H1 (cell line): Measurements from ENCODE around the gene TSHZ2. TPM values are rescaled to one million over a fixed set of nuclear protein-coding genes. Genes with fewer than 3 reads are reported as not detected.

Experiments used
- CTCF ChIA-PET: fragments of 300-600 bp; sonication (Branson Sonifier 250); formaldehyde crosslinking; loops from one replicate; lab custom pipeline; 2021; ENCODE audit not compliant: partially characterized antibody; lab: Charles Lee
- POLR2A ChIA-PET: fragments of 300-600 bp; sonication (Branson Sonifier 250); formaldehyde crosslinking; loops from one replicate; lab custom pipeline; 2021; ENCODE audit warnings: inconsistent platforms; ENCODE audit not compliant: partially characterized antibody; lab: Charles Lee
- DNase-seq, 2 experiments: peaks; one replicate each; pipeline versions ENCODE4 v3.0.0 to v3.0.0-alpha.2; 2010 to 2022; ENCODE audit warnings: low spot score in 2 of 2, low read depth in 1 of 2, mixed read lengths in 1 of 2
- FAIRE-seq: peaks from 2 replicates; lab custom pipeline; 2011; peaks lifted over from hg19 to GRCh38; lab: Jason Lieb, UNC
- H2AFZ ChIP-seq: 2 replicates; pipeline ENCODE4 v1.8.1; 2012; ENCODE audit warnings: low read length, inconsistent platforms
- H2AK5ac ChIP-seq: 2 replicates; pipeline ENCODE4 v1.6.1; 2013; ENCODE audit warnings: low read depth, low read length
- H2BK120ac ChIP-seq: replicated peaks from 2 replicates; pipeline ENCODE3; 2013; ENCODE audit warnings: low read depth, low read length, inconsistent platforms
- H2BK12ac ChIP-seq: 2 replicates; pipeline ENCODE4 v1.6.1; 2013; ENCODE audit warnings: low read depth, low read length
- H2BK15ac ChIP-seq: 2 replicates; pipeline ENCODE4 v1.6.1; 2013; ENCODE audit warnings: low read length
- H2BK20ac ChIP-seq: 2 replicates; pipeline ENCODE4 v1.6.1; 2013; ENCODE audit warnings: low read length
- H2BK5ac ChIP-seq: 2 replicates; pipeline ENCODE4 v1.6.1; 2013; ENCODE audit warnings: low read depth, low read length
- H3K14ac ChIP-seq: 2 replicates; pipeline ENCODE4 v1.6.1; 2013; ENCODE audit warnings: inconsistent platforms; ENCODE audit not compliant: insufficient read length
- H3K18ac ChIP-seq: 2 replicates; pipeline ENCODE4 v1.6.1; 2013; ENCODE audit warnings: low read length; ENCODE audit errors: extremely low read depth
- H3K23ac ChIP-seq: 2 replicates; pipeline ENCODE4 v1.6.1; 2013; ENCODE audit warnings: inconsistent platforms; ENCODE audit not compliant: insufficient read length
- H3K23me2 ChIP-seq: 2 replicates; pipeline ENCODE4 v1.6.1; 2013; ENCODE audit warnings: low read depth, low read length
- H3K27ac ChIP-seq: 2 replicates; pipeline ENCODE4 v1.6.1; 2011; ENCODE audit warnings: low read depth, low read length, inconsistent platforms
- H3K27me3 ChIP-seq, 4 experiments: replicated peaks in 1 of 4; 1 replicate in 1 of 4; 2 replicates in 3 of 4; pipeline versions ENCODE4 v1.6.1 to v1.8.1; 2011 to 2013; ENCODE audit warnings: low read length in 3 of 4, mild to moderate bottlenecking in 3 of 4, inconsistent platforms in 2 of 4, mixed read lengths in 2 of 4, moderate library complexity in 1 of 4; ENCODE audit not compliant: control insufficient read depth in 3 of 4, insufficient read depth in 3 of 4; ENCODE audit errors: extremely low read depth in 1 of 4
- H3K36me3 ChIP-seq, 4 experiments: 2 replicates each; pipeline versions ENCODE4 v1.6.1 to v1.8.1; 2011 to 2013; ENCODE audit warnings: mild to moderate bottlenecking in 4 of 4, low read length in 3 of 4, moderate library complexity in 2 of 4, control low read depth in 1 of 4, inconsistent platforms in 1 of 4; ENCODE audit not compliant: insufficient read depth in 4 of 4, control insufficient read depth in 2 of 4
- H3K4ac ChIP-seq: replicated peaks from 2 replicates; pipeline ENCODE3; 2013; ENCODE audit warnings: low read length, low read depth, mixed read lengths, inconsistent platforms; ENCODE audit not compliant: insufficient read length
- H3K4me1 ChIP-seq, 4 experiments: replicated peaks in 1 of 4; 1 replicate in 1 of 4; 2 replicates in 3 of 4; pipeline versions ENCODE4 v1.6.1 to v1.8.1; 2011 to 2013; ENCODE audit warnings: low read length in 3 of 4, inconsistent platforms in 2 of 4, mixed read lengths in 1 of 4; ENCODE audit not compliant: insufficient read depth in 4 of 4, control insufficient read depth in 3 of 4
- H3K4me2 ChIP-seq, 2 experiments: 2 replicates each; pipeline versions ENCODE4 v1.6.1 to v1.8.1; 2011 to 2013; ENCODE audit warnings: low read depth in 2 of 2, low read length in 2 of 2, control low read depth in 1 of 2, inconsistent platforms in 1 of 2, mild to moderate bottlenecking in 1 of 2; ENCODE audit not compliant: insufficient read depth in 1 of 2
- H3K4me3 ChIP-seq, 4 experiments: fragments of 200-600, 300-600 bp in 1 of 4; sonication (generic), shearing (Covaris generic), sonication (Bioruptor Twin) in 1 of 4; 2 replicates each; pipeline versions ENCODE4 v1.5.1 to v1.8.1; 2011 to 2016; ENCODE audit warnings: low read length in 4 of 4, low read depth in 3 of 4, control low read depth in 2 of 4, inconsistent platforms in 2 of 4, mild to moderate bottlenecking in 2 of 4, mixed read lengths in 1 of 4, moderate library complexity in 1 of 4; ENCODE audit not compliant: insufficient read depth in 2 of 4; ENCODE audit errors: extremely low read depth in 1 of 4
- H3K56ac ChIP-seq: replicated peaks from 2 replicates; pipeline ENCODE3; 2013; ENCODE audit warnings: low read depth, mild to moderate bottlenecking, mixed read lengths, low read length, inconsistent platforms; ENCODE audit not compliant: insufficient read length
- H3K79me1 ChIP-seq: 2 replicates; pipeline ENCODE4 v1.6.1; 2013; ENCODE audit warnings: low read depth, low read length, control low read depth
- H3K79me2 ChIP-seq, 2 experiments: 2 replicates each; pipeline versions ENCODE4 v1.6.1 to v1.8.1; 2012 to 2013; ENCODE audit warnings: low read length in 2 of 2, mild to moderate bottlenecking in 2 of 2, inconsistent platforms in 1 of 2; ENCODE audit not compliant: insufficient read depth in 2 of 2, control insufficient read depth in 1 of 2
- H3K9ac ChIP-seq, 4 experiments: replicated peaks in 1 of 4; 1 replicate in 1 of 4; 2 replicates in 3 of 4; pipeline versions ENCODE4 v1.6.1 to v1.8.1; 2011 to 2013; ENCODE audit warnings: low read depth in 3 of 4, low read length in 3 of 4, control low read depth in 2 of 4, mild to moderate bottlenecking in 2 of 4, moderate library complexity in 2 of 4, inconsistent platforms in 1 of 4; ENCODE audit errors: extremely low read depth in 1 of 4
- H3K9me3 ChIP-seq, 2 experiments: 2 replicates each; pipeline versions ENCODE4 v1.6.1 to v1.8.1; 2012 to 2013; ENCODE audit warnings: mild to moderate bottlenecking in 2 of 2, moderate library complexity in 2 of 2, control low read depth in 1 of 2, inconsistent platforms in 1 of 2, low read depth in 1 of 2, low read length in 1 of 2, mixed read lengths in 1 of 2; ENCODE audit not compliant: insufficient read depth in 2 of 2
- H4K20me1 ChIP-seq, 2 experiments: replicated peaks in 1 of 2; 2 replicates each; pipeline versions ENCODE3 to v1.8.1; 2011 to 2013; ENCODE audit warnings: inconsistent platforms in 2 of 2, low read length in 2 of 2, mild to moderate bottlenecking in 1 of 2; ENCODE audit not compliant: insufficient read depth in 2 of 2, control insufficient read depth in 1 of 2
- H4K5ac ChIP-seq: 2 replicates; pipeline ENCODE4 v1.6.1; 2013; ENCODE audit warnings: low read length, low read depth, mixed read lengths, inconsistent platforms; ENCODE audit not compliant: insufficient read length
- H4K8ac ChIP-seq: 2 replicates; pipeline ENCODE4 v1.8.0; 2013; ENCODE audit warnings: mild to moderate bottlenecking, moderate library complexity, low read length, inconsistent platforms; ENCODE audit not compliant: insufficient read depth; ENCODE audit errors: extremely low read depth
- H4K91ac ChIP-seq: replicated peaks from 2 replicates; pipeline ENCODE3; 2013; ENCODE audit warnings: low read length, mixed read lengths, inconsistent platforms; ENCODE audit not compliant: insufficient read length
- BRCA1 ChIP-seq: IDR thresholded peaks from 2 replicates; pipeline ENCODE4 v1.6.1; 2012; ENCODE audit warnings: low read depth, low read length, improper control_type of control experiment
- CHD2 ChIP-seq: IDR thresholded peaks from 2 replicates; pipeline ENCODE4 v1.6.1; 2012; ENCODE audit warnings: low read length, improper control_type of control experiment
- CREB1 ChIP-seq: IDR thresholded peaks from 2 replicates; pipeline ENCODE4 v1.6.1; 2012; ENCODE audit warnings: inconsistent platforms
- CTCF ChIP-seq, 3 experiments: IDR thresholded peaks; 1 replicate in 2 of 3; 2 replicates in 1 of 3; pipeline versions ENCODE4 v1.5.1 to v1.6.1; 2011; ENCODE audit warnings: low read length in 3 of 3, mild to moderate bottlenecking in 3 of 3, inconsistent platforms in 2 of 3, low read depth in 1 of 3, moderate library complexity in 1 of 3; ENCODE audit not compliant: insufficient read depth in 1 of 3; ENCODE audit errors: control extremely low read depth in 1 of 3
- E2F6 ChIP-seq: IDR thresholded peaks from 2 replicates; pipeline ENCODE4 v1.6.1; 2012; ENCODE audit warnings: inconsistent platforms
- EGR1 ChIP-seq: IDR thresholded peaks from 2 replicates; pipeline ENCODE4 v1.6.1; 2011; ENCODE audit warnings: low read depth, low read length, borderline replicate concordance
- HDAC6 ChIP-seq: IDR thresholded peaks from one replicate; pipeline ENCODE4 v1.7.1; 2012; ENCODE audit warnings: low read depth, mild to moderate bottlenecking, inconsistent platforms, low read length, moderate library complexity
- MAFK ChIP-seq: IDR thresholded peaks from 2 replicates; pipeline ENCODE4 v1.6.1; 2012; ENCODE audit warnings: low read depth, mild to moderate bottlenecking, improper control_type of control experiment, low read length
- RBBP5 ChIP-seq: IDR thresholded peaks from 2 replicates; pipeline ENCODE4 v1.7.1; 2012; ENCODE audit warnings: low read depth, mild to moderate bottlenecking, inconsistent platforms, low read length, moderate library complexity, borderline replicate concordance
- SIX5 ChIP-seq: IDR thresholded peaks from 2 replicates; pipeline ENCODE4 v1.6.1; 2011; ENCODE audit warnings: mild to moderate bottlenecking, low read depth, low read length
- SUZ12 ChIP-seq: fragments of 200-600 bp; sonication (generic); IDR thresholded peaks from 2 replicates; pipeline ENCODE4 v1.6.1; 2012; ENCODE audit warnings: mild to moderate bottlenecking, inconsistent platforms, low read length, moderate library complexity, mixed read lengths
- TBP ChIP-seq: IDR thresholded peaks from 2 replicates; pipeline ENCODE4 v1.6.1; 2011; ENCODE audit warnings: low read depth, low read length, improper control_type of control experiment
- ZNF274 ChIP-seq: IDR thresholded peaks from 2 replicates; pipeline ENCODE4 v1.7.0; 2012; ENCODE audit warnings: low read length, borderline replicate concordance; ENCODE audit errors: extremely low read depth
- WGBS, 2 experiments: shearing (Covaris generic) in 1 of 2; methylation state at CpG; one replicate each; pipeline versions ENCODE4 v1.1.6 to v1.1.7; 2013 to 2015; ENCODE audit warnings: low lambda C conversion rate in 2 of 2, mixed read lengths in 2 of 2, inconsistent platforms in 1 of 2, low coverage in 1 of 2, missing lambda C conversion rate in 1 of 2; ENCODE audit not compliant: insufficient replicate concordance in 2 of 2, insufficient coverage in 1 of 2, insufficient read length in 1 of 2; ENCODE audit errors: extremely low coverage in 1 of 2, missing lambda C conversion rate in 1 of 2; 5-methylcytosine and 5-hydroxymethylcytosine counted together
- polyA plus RNA-seq, 7 experiments: library from polyadenylated mRNA; depleted of rRNA in 3 of 7; stranded (reverse) in 5 of 7; unstranded in 2 of 7; fragments of >200 nt in 5 of 7; fragments of 200-250 nt in 2 of 7; gene quantifications; 1 replicate in 5 of 7; 2 replicates in 1 of 7; 4 replicates in 1 of 7; pipeline versions ENCODE4 v1.2.1 to v1.2.3, GENCODE V29; 2011 to 2013; ENCODE audit warnings: missing spikeins in 2 of 7, mixed read lengths in 2 of 7
- total RNA-seq: library from RNA; stranded (reverse); fragmentation: NEBNext Ultra II Directional; extraction: Animal tissue kit (Norgen Biotek cat#: 25700); gene quantifications from 2 replicates; pipeline ENCODE4 v1.2.1, GENCODE V29; 2021

TSHZ2 gene
- total and polyA plus RNA-seq, 2 of the 8 experiments (the other 6 are each of a cell fraction or from before 2014, with no cell fraction given): 0.14 to 0.30 TPM

DNA sequence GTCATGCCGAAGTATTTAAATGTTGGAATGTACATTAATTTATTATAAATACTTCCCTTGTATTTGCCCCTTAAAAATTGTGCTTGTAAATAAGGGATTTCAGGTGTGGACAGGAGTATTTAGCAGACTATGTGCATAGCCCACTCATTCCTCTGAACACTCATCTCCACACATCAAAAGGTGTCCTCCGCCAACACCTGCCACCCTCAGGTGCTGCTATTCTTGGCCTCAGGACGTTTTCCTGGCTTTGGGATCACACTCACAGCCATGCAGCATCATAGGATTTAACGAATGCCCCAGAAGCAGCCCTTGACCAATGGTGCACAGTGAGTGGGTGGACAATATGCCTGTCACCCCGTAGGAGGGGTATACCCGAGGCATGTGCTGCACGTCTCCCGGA is 390.6 kb downstream of the TSHZ2 start:
- Histone ChIP-seq H3K4me3 (no peak overlapping the region), H3K27me3 (no peaks in the 10 kb centered on the region; a peak in 1 of 7 replicates), H2AK5ac (no peak overlapping the region), H3K36me3 (no peaks in the 10 kb centered on the region), H2BK12ac (no peak overlapping the region), H3K14ac (no peak overlapping the region), H3K4me2 (no peak overlapping the region), H3K23me2 (no peaks in the 10 kb centered on the region), H2BK120ac (no peak overlapping the region), H2AFZ (no peak overlapping the region), H3K9me3 (no peaks in the 10 kb centered on the region), H3K27ac (no peak overlapping the region), H3K18ac (no peak overlapping the region), H2BK20ac (no peak overlapping the region), H3K79me1 (no peaks in the 10 kb centered on the region), H3K56ac (no peak overlapping the region), H2BK5ac (no peak overlapping the region), H4K91ac (no peak overlapping the region), H3K4ac (no peak overlapping the region), H4K20me1 (no peaks in the 10 kb centered on the region), H3K4me1 (no peaks in the 10 kb centered on the region), H4K5ac (no peak overlapping the region), H3K23ac (no peak overlapping the region), H2BK15ac (no peak overlapping the region), H3K9ac (no peak overlapping the region), H4K8ac (no peak overlapping the region), H3K79me2 (no peaks in the 10 kb centered on the region)
- CTCF ChIA-PET: no interaction called here
- 93% methylated on average over 4 of the region's 8 CpGs; no CpG with 5 or more reads in 1 of the 2 experiments for WGBS, 2 experiments
- DNase-seq (no peak), FAIRE-seq (no peak)
- TF ChIP-seq ZNF274 (no peak), RBBP5 (no peak), SUZ12 (no peak), BRCA1 (no peak), CHD2 (no peak), E2F6 (no peak), TBP (no peak), EGR1 (no peak), CTCF (IDR thresholded peaks at IDR 0.05; ENCODE audit: control extremely low read depth in 1 of 3, insufficient read depth in 1 of 3, low read depth in 1 of 3, low read length in 3 of 3) (no peak), CREB1 (no peak), HDAC6 (no peak), SIX5 (no peak), MAFK (no peak)
- POLR2A ChIA-PET: no interaction called here
